ENCODE measurements around the gene PIP5K1B.
A peak's percentile ranks its signal among the peaks of the same experiment; 100 is the strongest.

DNA sequence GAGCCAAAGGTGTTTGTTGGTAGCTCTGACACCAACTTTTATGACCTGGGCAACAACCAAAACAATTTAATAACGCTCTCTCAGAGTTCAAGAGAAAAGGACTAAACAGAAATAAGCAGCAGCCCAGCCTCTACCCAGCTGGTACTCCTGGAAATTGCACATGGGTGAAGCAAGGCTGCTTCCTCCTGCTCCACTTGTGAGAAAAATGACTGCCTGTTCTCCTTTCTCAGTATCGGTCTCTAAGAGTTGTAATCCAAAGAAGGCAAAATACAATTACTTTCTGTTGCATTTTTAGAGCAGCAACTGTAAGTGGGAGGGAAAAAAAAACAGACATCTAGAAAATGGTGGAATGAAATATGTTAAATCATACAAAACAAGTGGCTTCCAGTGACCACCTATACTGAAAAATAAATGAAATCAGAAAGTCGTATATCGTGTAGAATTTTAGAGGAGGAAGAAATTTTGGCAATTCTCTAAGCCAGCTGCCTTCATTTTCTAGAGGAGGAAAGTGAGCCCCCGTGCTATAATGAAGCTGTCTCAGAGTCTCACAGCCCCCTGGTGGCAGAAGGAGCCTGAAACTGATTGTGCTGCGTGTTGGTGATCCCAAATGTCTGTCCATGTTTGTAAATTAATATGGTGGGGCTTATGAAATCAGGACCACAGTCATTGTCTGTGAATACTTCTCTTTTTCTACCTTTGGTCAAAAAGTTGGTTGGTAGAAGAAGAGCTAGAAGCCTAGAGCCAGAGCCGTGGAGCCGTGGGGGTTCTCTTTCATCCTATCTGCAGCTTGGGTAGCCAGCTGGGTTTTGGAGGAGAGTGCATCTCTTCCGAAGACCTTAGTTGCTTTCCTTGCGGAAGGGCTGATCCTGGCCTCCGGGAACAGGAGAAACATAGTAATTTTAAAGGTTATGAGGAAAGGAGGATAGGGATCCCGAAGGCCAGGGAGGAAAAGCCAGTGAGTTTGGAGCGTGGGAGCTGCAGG, 139.9 kb downstream of the PIP5K1B start:
- TF ChIP-seq, protein P1, sequence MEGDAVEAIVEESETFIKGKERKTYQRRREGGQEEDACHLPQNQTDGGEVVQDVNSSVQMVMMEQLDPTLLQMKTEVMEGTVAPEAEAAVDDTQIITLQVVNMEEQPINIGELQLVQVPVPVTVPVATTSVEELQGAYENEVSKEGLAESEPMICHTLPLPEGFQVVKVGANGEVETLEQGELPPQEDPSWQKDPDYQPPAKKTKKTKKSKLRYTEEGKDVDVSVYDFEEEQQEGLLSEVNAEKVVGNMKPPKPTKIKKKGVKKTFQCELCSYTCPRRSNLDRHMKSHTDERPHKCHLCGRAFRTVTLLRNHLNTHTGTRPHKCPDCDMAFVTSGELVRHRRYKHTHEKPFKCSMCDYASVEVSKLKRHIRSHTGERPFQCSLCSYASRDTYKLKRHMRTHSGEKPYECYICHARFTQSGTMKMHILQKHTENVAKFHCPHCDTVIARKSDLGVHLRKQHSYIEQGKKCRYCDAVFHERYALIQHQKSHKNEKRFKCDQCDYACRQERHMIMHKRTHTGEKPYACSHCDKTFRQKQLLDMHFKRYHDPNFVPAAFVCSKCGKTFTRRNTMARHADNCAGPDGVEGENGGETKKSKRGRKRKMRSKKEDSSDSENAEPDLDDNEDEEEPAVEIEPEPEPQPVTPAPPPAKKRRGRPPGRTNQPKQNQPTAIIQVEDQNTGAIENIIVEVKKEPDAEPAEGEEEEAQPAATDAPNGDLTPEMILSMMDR (IDR thresholded peaks at IDR 0.05 in 4 of 5, conservative IDR thresholded peaks at IDR 0.05 in 1 of 5), result peak; percentile 12 to 55 (median 40)
- no peak for TF ChIP-seq POLR2A (IDR thresholded peaks at IDR 0.05)
